Stimulated activated CD8-positive, alpha-beta memory T cell treated with anti-CD3 and anti-CD28 coated beads, Interleukin-12 subunit alpha, Interleukin-12 subunit beta, amount 100 ng/mL, for 4 hours (primary cell): ENCODE measurements around the gene SPATA20.

Experiments
- DNase-seq: peaks from one replicate; pipeline ENCODE4 v3.0.0-alpha.2; 2020; ENCODE audit warnings: low read depth

The SPATA20 gene

DNA sequence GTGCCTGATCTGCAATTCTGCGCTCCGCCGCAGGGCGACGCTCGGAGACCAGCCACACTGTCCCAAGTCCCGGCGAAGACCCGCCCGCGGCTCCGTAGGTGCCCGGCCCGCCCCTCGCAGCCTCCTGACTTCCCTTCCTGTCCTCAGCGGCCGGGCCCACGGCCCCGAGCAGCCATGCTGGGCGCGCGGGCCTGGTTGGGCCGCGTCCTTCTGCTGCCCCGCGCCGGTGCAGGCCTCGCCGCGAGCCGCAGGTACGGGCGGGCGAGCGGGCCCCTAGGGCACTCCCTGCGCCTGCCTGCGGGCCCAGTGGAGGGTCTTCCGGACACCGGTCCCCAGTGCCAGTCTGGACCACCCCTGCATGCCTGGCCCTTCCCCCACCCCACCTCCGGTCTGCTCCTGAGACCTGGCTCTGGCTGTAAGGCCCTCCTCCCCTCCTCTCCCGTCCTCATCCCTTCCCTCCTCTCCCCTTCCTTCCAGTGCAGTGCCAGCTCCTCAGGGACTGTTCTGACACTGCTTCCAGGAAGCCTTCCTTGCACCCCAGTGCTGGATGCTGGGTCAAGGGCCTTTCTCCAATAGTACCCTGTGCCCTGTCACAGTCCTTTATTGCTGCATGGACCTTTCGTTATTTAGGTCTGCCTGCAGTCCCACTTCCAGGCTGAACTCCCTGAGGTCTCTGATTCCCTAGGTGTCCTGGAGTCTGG lies at the start of gene SPATA20:
Gene SPATA20, plus strand, starts transcription at position 140 of the 701 bp plus-strand sequence. Its CDS starts 35 bp downstream, at position 175.
- peak; percentile 63 for DNase-seq

DNA sequence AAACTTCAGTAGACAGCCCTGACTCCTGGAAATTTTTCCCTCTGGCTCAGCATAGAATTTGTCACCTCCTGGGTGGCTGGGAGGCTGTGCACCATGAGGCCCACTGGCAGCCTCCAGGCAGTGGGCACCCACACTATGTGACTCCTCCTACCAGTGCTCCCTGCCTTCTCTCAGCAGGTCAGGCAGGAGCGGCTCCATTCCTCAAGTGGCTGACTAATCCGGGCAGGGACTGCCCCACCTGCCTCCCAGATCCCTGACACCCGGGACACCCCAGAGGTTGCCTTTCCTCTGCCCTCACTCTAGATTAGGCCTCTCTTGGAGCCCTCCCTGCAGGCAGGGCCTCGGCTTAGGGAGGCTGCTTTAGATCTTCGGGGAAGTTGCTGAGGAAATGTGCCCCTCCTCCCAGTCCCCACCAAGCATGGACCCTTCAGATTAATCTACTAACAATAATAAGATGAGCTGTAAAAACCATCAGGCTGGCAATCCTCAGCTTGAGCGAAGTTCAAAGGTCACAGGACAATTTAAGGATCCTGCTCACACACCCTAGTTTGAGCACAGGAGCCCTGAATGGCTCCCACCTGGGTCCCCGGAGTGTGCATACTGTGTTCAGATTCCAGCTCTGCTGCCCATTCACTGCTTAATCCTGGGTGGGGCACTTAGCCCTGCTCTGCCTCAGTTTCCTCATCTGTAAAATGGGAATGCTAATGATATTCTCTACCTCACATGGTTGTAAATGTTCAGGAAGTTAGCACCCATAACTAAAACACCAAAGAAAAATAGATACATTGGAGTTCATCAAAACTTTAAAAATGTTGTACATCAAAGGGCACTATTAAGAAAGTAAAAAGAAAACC lies 48.7 kb upstream of the SPATA20 start:
- no peak for DNase-seq

DNA sequence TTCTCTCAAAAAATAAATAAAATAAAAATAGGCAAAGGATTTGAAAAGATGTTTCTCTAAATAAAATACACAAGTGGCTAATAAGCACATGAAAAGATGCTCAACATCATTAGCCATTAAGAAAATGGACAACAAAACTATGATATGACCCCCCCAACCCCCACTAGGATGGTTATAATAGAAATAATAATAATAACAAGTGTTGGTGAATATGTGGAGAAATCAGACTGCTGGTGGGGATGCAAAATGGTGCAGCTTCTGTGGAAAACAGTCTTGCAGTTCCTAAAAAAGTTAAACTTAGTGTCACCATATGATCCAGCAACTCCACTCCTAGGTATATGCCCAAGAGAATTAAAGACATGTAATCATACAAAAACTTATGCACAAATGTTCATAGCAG lies 47.7 kb upstream of the SPATA20 start:
- DNase-seq: no peak

DNA sequence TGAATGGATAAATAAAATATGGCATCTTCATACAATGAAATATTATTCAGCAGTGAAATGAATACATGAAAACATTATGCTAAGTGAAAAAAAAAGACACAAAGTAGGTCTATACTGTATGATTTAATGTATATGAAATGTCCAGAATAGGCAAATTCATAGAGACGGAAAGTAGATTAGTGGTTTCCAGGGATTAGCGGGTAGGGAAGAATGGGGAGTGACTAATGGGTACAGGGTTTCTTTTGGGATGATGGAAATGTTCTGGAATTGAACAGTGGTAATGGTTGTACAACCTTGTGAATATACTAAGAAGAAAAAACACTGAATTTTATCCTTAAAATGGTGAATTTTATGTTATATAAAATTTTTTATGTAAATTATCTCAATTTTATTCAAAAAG lies 47.3 kb upstream of the SPATA20 start:
- no peak for DNase-seq

- no peak for DNase-seq
Measured at GRCh38 chr17:50501054-50501453, 45.9 kb upstream of the SPATA20 start.

- no peak for DNase-seq
Measured at GRCh38 chr17:50502301-50502990, 44.5 kb upstream of the SPATA20 start.

DNA sequence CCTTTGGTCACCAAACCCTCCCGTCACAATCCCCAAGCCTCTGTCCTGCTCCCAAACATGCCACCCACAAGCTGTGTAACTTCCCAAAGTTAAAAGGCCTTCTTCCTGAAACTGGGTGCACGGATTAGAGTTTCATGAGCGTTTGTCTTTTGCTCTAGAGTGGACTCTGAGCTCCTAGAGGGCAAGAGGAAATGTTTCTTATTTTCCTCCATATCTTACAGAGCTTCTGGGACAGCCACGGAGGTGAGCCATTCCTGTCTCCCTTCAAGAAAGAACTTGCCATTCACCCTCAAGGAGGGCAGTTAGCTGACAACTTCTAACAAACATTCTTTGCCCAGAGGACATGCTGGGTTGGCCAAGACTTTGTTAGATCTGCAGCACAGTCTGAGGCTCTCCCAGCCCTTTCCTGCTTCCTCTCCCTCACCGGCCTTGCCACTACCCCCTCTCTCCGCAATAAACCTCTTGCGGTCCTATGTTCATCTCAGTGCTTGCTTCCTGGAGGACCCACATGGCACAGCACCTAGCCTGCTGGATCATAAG lies 41.3 kb upstream of the SPATA20 start:
- no peak for DNase-seq

DNA sequence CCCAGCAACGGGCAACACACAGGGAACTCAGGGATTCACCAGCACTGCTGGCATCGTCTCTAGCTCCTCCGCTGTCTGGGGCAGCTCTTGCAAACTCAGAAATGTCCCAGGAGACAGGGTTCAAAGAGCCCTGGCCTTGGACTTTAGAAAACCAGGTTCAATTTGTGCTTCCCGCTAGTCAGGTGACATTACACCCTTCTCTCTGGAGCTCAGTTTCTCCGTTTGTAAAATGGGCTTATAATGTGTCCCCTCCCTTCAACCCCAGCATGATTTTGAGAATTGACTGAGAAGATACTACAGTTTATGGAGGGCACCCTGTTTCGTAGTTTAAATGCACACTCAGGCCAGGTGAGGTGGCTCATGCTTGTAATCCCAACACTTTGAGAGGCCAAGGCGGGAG lies 40.7 kb upstream of the SPATA20 start:
- DNase-seq: no peak

- DNase-seq: peak; percentile 48
Measured at GRCh38 chr17:50507871-50508572, 39.0 kb upstream of the SPATA20 start, which contains the start of gene MYCBPAP. Gene MYCBPAP (plus strand): TSS chr17:50508439. CDS start chr17:50508675, 236 bp downstream.

DNA sequence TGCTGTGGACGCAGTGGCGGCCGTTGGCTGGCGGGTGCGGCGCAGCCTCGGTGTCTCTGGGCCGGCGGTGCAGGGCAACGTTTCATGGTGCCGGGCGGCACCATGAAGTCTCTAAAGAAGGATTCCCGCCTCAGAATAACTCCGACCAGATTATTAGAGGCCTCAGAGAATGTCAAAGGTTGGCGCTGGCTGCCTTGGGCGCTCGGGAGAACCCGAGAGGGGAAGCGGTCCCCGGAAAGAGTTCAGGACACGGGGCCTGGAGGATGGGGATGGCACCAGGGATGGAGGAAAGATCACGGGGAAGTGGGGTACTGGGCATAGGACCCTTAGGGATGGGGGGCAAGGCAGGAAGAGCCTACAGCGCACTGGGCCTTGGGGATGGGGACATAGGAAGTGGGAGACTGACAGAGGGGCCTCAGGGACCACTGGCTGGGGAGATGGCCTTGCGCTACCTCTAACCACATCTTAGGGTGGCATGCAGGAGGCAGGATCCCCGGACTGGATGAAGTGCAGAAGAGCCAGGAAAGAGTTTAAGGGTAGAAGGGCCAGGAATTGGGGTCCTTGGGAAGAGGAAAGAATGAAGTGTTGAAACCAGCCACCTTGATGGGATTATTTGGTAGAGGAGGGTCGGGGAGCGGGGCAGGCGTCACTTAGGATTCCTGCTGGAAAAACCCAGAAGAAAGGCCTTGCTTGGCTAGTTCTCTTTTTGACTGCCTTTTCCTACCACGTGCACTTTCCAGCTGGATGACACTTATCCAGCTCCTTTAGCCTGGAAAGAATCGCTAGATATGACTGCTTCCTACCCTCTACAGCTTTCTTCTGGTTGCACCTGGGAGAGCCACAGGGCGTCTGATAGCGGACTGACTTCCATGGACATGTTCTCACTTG lies 38.2 kb upstream of the SPATA20 start:
- DNase-seq: no peak

DNA sequence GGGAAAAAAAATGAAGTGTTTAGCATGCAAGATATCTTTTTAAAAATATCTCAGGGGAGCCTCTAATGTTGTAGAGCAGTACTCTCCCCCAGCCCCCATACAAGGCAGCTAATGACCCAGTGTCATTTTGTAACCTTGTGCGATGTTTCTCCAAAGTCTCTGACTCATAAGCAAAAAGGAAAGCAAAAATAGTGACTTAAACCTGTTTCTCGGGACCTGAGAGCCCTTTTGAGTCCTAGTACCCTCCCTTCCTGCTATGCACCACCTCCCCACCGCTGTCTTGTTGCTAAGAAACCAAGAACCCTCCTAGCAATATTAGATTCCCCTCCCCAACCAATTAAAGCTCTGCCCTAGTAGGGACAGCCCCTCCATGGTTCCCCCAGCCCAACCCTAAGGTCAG lies 35.9 kb upstream of the SPATA20 start:
- DNase-seq: no peak

DNA sequence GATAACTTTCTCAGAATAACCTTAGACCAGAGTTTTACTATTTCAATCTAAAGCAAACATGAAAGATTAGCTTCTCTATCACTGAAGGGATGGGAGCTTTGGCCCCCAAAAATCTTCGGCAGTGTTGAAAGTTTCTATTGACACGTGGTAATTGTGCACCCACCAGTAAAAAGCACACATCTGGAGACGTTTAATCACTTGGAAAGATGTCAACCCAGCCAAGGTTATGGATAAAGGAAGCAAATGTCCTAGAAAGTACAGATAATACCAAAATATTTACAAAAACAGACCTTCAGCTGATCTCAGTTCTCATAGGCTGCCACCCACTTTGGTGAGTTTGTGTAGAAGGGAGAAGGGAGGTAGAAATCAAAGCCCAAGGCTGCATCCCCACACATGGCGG lies 33.5 kb upstream of the SPATA20 start:
- no peak for DNase-seq

GRCh38 chr17:50514388-50514787 lies 32.6 kb upstream of the SPATA20 start:
- no peak for DNase-seq

GRCh38 chr17:50514936-50515702 lies 31.9 kb upstream of the SPATA20 start:
- DNase-seq: no peak

DNA sequence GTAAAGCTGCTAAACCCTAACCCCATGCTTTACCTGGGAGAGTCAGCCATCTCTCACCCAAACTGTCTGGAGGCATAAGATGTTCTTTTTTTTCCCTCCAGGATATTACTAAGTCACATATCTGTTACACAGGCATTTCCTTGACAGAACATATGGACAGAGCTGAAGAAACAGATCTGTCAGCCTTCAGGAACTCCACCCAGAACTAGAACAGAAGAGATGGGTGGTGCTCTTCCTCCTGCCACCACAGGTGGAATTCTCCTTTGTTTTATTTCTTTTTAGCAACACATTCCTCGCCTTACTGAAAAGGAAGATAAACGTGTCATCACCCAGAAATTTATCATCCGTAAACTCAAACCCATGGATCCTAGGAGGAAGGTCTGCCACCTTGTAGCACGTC lies 30.0 kb upstream of the SPATA20 start:
- DNase-seq: no peak

- no peak for DNase-seq
Measured at GRCh38 chr17:50517504-50518383, 29.2 kb upstream of the SPATA20 start.

DNA sequence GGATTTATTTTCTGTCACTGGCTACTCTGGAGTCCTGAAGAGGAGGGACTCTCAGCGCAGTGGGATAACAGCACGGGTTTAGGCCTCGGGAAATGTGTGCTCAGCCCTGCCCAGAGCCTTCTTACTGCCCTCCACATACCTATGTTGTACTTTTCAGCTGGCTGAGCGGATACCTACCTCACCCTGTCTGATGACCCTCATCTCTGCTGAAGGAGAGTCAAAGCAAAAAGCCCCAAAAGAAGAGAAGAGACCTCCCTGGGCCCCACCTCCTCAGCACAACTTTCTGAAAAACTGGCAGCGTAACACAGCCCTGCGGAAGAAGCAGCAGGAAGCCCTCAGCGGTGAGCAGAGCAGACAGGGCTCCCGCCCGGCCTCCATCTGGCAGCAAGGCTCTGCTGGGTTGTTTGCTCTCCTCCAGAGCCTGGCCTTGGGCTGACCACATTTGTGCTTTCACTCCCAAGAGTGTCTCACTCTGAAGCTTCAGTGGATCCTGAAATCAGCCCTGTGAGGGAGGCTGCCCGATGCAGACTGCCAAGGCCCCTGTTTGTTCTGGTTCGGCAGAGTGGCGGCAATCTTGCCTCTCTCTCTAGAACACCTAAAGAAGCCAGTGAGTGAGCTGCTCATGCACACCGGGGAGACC lies 28.5 kb upstream of the SPATA20 start:
- DNase-seq: no peak

DNA sequence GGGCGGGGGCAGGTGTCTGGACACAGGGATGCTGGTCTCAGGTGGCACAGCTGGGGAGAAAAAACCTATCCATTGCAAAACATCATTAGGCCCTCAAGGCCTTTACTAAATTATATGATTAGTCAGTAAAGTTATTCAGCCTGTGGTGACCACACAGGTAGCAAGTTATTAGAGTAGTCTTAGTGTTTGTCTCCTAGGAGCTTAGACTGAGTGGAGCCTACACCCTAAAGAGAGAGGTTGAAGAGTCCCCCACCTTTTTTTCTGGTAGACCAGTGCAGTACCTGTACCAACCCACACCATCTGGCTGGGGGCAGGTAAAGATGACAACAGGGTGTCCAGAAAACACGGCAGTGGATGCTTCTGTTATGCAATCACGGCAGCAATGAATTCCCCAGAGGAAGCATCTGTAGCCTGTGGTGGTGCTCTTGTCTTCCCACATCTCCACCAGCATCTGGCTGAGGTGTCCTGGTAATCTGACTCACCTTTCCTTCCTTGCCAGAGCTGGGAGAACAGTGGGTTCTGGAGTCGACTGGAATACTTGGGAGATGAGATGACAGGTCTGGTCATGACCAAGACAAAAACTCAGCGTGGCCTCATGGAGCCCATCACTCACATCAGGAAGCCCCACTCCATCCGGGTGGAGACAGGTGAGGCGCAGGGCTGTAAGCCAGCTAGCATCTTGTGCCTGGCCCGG lies 27.7 kb upstream of the SPATA20 start:
- DNase-seq: no peak
